ENCODE results near the gene SLC40A1. TPM values are rescaled to one million over a fixed set of nuclear protein-coding genes. Genes with fewer than 3 reads are reported as not detected.

The SLC40A1 gene
- total and polyA plus RNA-seq, 10 of the 15 experiments (the other 5 are each of a cell fraction or from before 2014, with no cell fraction given), result 0.01 to 0.38 (median 0.08) TPM; not detected in 7

DNA sequence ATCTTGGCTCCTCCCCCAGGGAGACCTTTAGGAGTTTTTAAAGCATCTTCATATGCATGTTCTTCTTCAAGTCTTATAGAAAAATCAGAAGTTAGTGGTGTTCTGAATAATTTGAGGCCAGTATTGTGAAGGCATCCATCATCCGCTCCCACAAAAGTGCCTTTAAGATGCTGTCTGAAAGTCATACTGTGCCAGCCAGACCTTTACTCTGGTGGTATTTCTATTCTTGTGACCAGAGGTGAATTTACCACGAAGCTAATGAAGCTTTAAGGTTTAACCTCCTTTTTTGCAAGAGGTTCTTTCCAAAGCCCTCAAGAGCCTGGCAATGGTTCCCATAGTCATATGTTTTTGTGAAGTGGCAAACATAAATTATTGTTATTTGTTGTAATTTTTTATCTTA is 54.3 kb downstream of the SLC40A1 start:
- Histone ChIP-seq H3K9ac (ENCODE audit: control insufficient read depth, insufficient read depth, low read length) (no peak overlapping the region), H2AFZ (ENCODE audit: control insufficient read depth, low read depth, low read length) (no peak overlapping the region), H3K4me2 (ENCODE audit: control insufficient read depth, insufficient read depth) (no peak overlapping the region), H3K27ac (ENCODE audit: control insufficient read depth, insufficient read depth) (no peak overlapping the region), H3K36me3 (ENCODE audit: control insufficient read depth in 2 of 2, insufficient read depth in 2 of 2, low read length in 1 of 2) (no peaks in the 10 kb centered on the region), H3K4me1 (ENCODE audit: control insufficient read depth, insufficient read depth, low read length) (no peaks in the 10 kb centered on the region), H3K9me3 (replicated peaks; ENCODE audit: control insufficient read depth, insufficient read depth, low read length) (no peaks in the 10 kb centered on the region), H3K79me2 (ENCODE audit: control insufficient read depth, insufficient read depth, low read length) (no peaks in the 10 kb centered on the region), H4K20me1 (ENCODE audit: control insufficient read depth, insufficient read depth) (no peaks in the 10 kb centered on the region), H3K4me3 (no peak overlapping the region), H3K27me3 (replicated peaks in 1 of 2; ENCODE audit: control insufficient read depth in 2 of 2, insufficient read depth in 2 of 2, low read length in 1 of 2) (no peaks in the 10 kb centered on the region; a peak in 1 of 4 replicates)
- FAIRE-seq (no peak), DNase-seq (ENCODE audit: low read depth, low spot score) (no peak), ATAC-seq (peak; percentile 53)
- in situ Hi-C loops (cut with MboI), result no loop called here
- CTCF ChIA-PET, result no interaction called here
- RAD21 ChIA-PET (ENCODE audit: unreplicated experiment), result no interaction called here
- intact Hi-C loops (cut with micrococcal nuclease; ENCODE audit: unreplicated experiment), result no loop called here
- TF ChIP-seq HDGF (IDR thresholded peaks at IDR 0.05), result no peak
- TF ChIP-seq BHLHE40 (IDR thresholded peaks at IDR 0.05; ENCODE audit: borderline replicate concordance in 1 of 2, low read depth in 2 of 2, low read length in 1 of 2), result no peak
- no peak for TF ChIP-seq CBX3 (IDR thresholded peaks at IDR 0.05; ENCODE audit: borderline replicate concordance, low read depth)
- no peak for TF ChIP-seq IKZF1 (conservative IDR thresholded peaks at IDR 0.05)
- no peak for TF ChIP-seq PAX5 (IDR thresholded peaks at IDR 0.05; ENCODE audit: borderline replicate concordance, low read depth, low read length)
- no peak for TF ChIP-seq RUNX3 (IDR thresholded peaks at IDR 0.05; ENCODE audit: low read length)
- TF ChIP-seq FOXM1 (IDR thresholded peaks at IDR 0.05; ENCODE audit: low read depth, low read length), result no peak
- TF ChIP-seq TARDBP (IDR thresholded peaks at IDR 0.05; ENCODE audit: borderline replicate concordance), result no peak
- TF ChIP-seq SRF (IDR thresholded peaks at IDR 0.05; ENCODE audit: low read depth in 2 of 2, low read length in 2 of 2), result no peak
- TF ChIP-seq MEF2B (IDR thresholded peaks at IDR 0.05; ENCODE audit: partially characterized antibody, poor library complexity, severe bottlenecking), result no peak
- TF ChIP-seq EZH2 (IDR thresholded peaks at IDR 0.05; ENCODE audit: borderline replicate concordance, control insufficient read depth, low read depth, low read length), result no peak
- TF ChIP-seq, protein P1, sequence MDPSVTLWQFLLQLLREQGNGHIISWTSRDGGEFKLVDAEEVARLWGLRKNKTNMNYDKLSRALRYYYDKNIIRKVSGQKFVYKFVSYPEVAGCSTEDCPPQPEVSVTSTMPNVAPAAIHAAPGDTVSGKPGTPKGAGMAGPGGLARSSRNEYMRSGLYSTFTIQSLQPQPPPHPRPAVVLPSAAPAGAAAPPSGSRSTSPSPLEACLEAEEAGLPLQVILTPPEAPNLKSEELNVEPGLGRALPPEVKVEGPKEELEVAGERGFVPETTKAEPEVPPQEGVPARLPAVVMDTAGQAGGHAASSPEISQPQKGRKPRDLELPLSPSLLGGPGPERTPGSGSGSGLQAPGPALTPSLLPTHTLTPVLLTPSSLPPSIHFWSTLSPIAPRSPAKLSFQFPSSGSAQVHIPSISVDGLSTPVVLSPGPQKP (IDR thresholded peaks at IDR 0.05; ENCODE audit: low read depth, low read length), result no peak
- TF ChIP-seq, protein P2, sequence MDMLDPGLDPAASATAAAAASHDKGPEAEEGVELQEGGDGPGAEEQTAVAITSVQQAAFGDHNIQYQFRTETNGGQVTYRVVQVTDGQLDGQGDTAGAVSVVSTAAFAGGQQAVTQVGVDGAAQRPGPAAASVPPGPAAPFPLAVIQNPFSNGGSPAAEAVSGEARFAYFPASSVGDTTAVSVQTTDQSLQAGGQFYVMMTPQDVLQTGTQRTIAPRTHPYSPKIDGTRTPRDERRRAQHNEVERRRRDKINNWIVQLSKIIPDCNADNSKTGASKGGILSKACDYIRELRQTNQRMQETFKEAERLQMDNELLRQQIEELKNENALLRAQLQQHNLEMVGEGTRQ (IDR thresholded peaks at IDR 0.05; ENCODE audit: borderline replicate concordance, low read depth, low read length), result no peak
- TF ChIP-seq NRF1 (conservative IDR thresholded peaks at IDR 0.05; ENCODE audit: low read depth, low read length), result no peak
- TF ChIP-seq FOXK2 (IDR thresholded peaks at IDR 0.05), result no peak
- TF ChIP-seq PAX8 (IDR thresholded peaks at IDR 0.05), result no peak
- no TSS peak for BruUV-seq (replicated peaks)
- 47% methylated on average over 2 of the region's 2 CpGs for WGBS (ENCODE audit: insufficient coverage, insufficient replicate concordance, low lambda C conversion rate, missing lambda C conversion rate)
- SMC1A ChIA-PET (ENCODE audit: uncharacterized antibody, unreplicated experiment), result interaction anchor here (1.5 to 1.7 kb wide), 2 partner anchors 12 to 43 kb away, joined by 4 to 5 read pairs; no protein-coding TSS in a partner anchor
- POLR2A ChIA-PET, result no interaction called here

Measured in GM12878 (cell line).